Superior temporal gyrus (tissue), 1 donor: Measurements from ENCODE around the gene SEMA3B.
"Not testable (repeated sequence)": the region's sequence is repeated elsewhere in the genome, so short reads cannot be mapped to it uniquely, and the experiment has no call there.

Source experiments
- DNase-seq: peaks from one replicate; pipeline ENCODE4 v3.0.0-alpha.2; 2016; ENCODE audit errors: extremely low spot score

SEMA3B gene

DNA sequence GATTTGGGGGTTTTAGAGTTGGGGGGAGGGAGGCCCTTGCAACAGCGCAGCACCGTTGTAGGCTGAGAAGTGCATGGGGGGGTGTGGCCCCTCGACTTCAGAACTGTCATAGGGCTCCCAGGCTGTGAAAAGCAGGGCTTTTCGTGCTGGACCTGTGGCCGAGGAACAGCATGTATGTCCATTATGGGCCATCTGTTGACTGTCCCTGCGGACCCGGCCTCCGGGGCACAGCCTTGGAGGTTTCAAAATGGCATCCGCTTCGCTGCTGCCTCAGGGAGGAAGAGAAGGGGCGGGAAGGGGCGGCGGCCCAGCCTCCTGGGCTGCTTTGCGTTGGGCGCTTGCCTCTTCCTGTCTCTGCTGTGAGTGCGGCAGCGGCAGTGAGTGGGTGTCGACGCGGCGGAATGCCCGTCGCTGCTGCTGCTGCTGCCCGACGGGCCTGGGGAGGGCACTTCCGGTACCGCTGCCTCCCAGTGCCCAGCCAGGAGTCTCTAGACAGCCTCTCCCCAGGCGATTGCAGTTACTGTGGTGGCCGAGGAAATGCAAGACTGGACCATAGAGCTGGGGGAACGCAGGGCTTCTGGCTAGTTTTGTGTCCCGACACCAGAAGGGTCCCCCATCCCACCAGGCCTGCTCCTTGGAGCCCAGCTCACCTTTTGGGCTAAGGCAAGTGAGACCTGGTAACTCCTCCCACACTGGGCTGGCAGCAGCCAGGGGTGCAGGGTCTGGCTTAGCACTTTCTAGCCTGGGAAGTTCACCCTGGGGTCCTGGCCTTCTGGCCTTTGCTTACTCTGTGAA, 31.0 kb upstream of the SEMA3B start:
- DNase-seq: peak; percentile 65

DNA sequence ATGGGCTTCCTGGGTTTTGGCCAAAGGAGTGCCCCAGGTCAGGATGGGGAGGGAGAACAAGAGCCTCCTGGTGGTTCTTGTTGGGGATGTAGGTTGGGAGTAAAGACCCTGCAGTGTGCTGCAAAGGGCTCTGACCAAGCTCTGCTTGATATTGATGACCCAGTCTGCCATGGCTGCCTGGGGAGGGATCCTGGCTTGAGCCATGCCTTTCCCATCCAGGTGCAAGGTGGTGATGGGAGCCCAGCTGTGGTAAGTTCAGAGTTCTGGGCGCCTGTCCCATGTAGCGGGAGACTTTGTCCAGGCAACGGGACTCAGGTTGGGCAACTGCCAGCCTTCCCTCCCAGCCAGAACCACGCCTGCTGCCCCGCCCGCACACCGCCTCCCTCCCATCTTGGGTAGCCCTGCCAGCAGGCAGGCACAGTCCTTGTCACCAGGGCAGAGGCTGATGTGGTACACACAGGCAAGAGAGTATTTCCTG, 30.4 kb upstream of the SEMA3B start:
- peak; percentile 47 for DNase-seq

DNA sequence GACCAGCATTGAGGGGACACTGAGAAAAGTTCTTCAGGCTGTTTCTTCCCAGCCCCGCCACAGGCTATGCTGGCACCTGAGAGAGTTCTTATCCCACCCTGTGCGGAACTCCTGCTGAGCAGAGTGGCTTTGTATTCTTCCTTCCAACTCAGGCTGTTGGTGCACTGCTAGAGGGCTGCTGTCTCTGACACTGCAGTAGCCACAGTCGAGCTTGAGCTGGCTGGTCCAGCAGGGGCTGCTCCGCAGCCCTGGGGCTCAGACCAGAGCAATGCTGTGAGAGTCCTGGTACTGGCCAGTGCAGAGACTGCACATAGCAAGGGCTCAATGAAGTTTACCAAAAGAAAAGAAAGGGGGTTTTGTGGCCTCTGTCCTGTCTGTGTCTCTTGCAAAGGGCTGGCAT, 29.3 kb upstream of the SEMA3B start:
- no peak for DNase-seq

DNA sequence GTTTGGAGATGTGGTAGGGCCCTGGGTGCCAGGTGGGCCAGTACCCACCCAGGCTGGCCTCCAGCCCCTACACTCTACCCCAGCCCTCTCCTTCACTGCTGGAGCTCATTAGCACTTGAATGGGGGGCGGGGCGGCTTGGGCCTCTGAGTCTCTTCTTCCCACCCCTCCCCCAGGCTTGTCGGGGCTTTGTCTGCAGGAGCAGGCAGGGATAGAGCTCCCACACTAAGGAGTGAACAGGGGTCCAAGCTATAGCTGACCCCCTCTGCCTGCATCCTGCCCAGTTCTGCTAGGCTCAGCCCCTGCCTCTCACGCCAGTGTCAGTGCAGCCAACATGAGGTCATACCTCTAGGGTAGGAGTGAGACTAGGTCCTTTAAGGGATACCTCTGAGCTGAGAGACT, 27.8 kb upstream of the SEMA3B start:
- DNase-seq: no peak

DNA sequence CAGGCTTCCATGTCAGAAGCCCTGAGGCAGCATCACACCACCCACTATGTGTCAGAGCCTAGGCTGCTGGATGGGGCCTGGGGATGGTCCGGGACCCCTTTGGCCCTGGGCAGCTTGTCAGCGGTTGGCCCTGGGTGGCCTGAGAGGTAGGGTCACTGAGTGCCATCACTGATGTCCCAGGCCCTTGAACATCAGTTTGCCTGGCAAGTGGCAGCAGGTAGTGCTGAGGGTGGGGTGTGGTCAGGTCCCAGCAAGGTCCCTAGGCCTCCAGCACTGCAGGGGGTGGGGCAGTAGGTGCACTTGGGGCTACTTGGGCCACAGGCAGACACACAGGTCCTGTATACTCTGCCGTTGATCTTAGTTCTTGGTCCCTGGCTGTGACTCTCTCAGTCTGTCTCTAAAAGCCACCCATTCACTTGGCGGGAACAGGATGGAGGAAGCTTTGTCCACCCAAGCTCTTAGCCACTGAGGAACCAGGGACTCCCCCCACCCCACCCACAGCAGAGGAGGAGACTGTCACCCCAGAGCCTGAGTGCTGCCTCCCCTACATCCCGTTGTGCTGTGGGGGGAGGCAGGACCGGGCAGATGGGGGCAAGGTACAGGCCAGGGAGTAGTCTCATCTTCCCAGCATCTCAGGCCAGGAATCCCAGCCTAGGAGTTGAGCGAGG, 27.1 kb upstream of the SEMA3B start:
- DNase-seq: no peak

DNA sequence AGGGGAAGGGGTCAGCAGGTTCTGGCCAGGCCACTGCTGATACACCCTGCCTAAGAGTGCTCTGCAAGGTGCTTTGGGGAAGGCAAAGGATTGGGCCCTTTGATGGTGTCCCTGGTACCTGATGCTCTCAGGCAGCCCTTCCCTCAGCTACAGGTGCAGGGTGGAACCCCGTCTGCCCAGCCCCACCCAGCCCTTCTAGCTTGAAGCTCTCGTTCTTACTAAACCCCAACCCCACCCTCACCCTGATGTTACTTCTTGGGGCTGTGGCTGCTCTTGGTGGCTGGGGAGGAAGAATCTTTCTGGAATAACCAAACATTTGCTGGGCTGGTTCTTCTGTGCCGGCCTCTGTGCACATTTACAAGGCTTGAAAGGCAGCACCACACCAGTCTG, 26.6 kb upstream of the SEMA3B start:
- no peak for DNase-seq

DNA sequence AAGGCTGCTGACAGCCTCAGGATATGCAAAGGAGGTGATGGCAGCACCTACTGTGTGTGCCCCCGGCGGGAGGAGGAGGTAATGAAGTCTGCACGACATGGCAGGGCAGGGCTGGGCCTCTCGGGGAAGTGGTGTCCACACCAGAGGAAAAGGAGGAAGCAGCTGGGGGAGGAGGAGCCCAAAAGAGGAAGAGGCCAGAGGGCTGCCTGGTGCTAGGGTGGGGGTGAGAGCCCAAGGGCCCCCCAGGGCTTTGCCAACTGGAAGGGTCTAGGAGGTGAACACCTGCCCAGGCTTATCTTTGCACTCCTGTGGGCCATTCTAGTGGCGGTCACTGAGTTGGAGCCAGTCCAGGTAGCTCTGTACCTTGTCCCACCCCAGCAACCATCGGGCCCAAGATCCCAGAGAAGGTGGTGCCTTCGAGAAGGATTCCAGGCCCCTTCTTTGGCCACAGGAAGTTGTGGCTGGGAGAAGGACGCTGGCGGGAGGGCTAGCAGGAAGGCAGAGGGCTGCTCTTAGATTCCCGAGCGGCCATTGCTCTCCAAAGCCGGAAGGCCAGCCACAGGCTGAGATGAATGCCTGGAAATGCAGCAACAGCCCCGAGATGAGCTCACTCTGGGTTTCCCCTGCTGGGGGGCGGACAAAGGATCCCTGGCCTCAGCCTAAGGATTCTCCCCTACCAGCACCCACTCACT, 25.9 kb upstream of the SEMA3B start:
- DNase-seq: no peak

DNA sequence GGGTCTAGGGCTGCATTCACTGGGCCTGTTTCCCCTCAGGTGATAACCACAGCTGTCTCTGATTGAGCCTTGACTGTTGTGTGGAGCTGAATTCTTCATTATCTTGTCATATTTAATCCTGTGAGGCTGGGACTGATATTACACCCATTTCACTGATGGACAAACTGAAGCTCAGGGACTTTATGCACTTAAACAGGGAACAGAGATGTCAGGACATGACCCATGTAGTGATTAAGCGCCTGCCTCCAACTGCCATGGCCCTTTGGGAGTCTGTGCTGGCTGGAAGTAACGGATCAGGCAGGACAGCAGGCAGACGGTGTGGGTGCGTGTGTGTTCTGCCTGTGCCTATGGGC, 25.4 kb upstream of the SEMA3B start:
- no peak for DNase-seq

DNA sequence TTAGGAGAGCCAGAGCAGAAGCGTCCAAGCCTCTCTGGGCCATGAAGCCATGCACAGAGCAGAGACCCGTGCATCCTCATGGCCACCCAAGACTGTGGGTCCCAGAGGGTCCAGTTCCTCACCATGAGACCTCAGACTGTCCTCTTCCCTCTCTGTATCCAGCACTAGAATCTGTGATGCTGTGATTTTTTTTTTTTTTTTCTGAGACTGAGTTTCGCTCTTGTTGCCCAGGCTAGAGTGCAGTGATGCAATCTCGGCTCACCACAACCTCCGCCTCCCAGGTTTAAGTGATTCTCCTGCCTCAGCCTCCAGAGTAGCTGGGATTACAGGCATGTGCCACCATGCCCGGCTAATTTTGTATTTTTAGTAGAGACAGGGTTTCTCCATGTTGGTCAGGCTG, 24.1 kb upstream of the SEMA3B start:
- DNase-seq: not testable (repeated sequence)

DNA sequence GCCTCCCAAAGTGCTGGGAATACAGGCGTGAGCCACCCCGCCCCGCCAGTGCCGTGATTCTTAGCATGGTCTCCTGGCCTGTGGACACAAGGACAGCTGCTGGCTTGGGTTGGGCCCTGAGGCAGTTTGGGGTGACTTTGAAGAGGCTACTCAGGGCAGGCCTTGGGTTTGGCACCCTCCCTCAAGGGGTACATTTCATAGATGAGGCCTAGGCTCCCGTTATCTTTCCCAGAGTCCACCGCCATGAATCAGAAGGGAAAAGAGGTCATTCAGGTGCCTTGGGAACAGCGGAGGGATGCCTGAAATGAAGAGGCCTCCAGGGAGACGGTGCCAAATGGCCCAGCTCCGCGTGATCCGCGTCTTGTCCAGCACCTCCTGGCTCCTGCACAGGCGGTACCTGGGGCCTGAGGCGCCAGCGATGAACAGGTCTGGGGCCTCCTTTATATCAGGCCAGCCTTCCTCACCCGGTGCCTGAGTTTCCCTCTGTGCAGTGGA, 23.6 kb upstream of the SEMA3B start:
- no peak for DNase-seq

DNA sequence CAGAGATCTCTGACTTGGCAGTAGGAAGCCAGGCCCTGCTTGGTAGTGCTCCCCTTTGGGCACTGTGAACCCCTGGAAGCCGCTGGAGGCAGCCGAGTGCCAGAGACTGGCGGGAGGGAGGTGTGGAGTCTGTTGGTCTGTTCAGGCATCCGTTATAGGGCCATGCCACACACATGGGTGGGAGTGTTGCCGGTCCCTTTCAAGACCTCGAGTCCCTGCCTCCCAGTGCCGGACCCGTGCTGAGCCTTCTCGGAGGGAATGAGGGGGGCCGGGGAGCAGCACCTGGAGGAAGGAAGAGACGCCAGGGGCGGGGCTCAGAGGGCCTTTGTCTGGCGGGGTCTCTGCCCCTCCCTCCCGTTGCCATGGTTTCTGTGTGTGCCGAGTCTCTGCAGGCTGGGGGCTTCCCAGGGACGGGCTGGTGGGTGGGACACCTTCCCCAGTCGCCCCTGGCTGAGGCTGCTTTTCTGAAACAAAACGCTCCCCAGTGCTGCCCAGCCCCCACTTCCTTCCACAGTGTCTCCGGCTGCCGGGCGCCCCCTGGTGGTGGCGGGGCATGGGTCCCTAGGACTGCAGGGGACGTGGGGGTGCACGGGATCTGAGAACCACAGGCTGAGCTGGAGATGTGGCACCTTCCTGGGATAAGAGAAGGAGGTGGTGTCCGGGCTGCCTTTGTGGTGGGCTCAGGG, 23.0 kb upstream of the SEMA3B start:
- peak; percentile 88 for DNase-seq

DNA sequence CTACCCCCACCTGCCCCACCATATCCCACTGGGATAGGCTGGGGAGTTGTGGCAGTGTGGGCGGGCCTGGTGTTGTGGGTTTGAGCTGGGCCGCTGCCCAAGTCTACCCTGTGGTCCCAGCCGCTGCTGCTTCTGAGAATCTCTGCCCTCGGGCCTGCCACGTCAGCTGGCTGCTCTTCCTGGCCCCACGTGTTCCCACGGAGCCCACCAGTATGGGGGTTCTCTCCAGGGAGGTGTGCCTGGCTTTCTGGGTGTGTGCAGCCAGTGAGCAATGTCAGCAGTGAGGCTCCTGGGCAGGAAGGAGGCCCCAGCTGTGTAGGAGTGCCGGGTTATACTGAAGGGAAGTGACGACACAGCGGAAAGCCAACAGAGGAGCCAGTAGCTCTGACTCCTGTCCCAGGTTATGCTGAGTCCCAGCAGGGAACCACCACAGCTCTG, 22.4 kb upstream of the SEMA3B start:
- DNase-seq: no peak

DNA sequence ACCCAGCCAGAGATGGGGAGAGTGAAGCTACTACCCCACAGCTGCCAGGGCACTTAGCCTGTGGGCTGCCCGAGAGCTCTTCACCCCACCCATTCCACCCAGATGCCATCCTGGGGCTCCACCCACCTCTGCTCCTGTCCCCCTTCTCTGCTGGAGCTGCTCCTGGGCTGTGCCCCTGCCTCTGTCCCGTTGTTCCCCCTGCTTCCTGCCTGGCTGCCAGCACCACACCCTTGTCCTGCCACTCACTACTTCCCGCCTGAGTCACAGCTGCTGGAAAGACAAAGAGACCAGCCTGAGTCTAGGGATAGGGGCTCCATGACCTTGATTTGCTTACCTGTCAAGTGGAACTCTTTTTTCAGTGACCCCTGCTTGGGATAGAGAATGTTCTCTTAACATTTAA, 20.6 kb upstream of the SEMA3B start:
- DNase-seq: no peak

DNA sequence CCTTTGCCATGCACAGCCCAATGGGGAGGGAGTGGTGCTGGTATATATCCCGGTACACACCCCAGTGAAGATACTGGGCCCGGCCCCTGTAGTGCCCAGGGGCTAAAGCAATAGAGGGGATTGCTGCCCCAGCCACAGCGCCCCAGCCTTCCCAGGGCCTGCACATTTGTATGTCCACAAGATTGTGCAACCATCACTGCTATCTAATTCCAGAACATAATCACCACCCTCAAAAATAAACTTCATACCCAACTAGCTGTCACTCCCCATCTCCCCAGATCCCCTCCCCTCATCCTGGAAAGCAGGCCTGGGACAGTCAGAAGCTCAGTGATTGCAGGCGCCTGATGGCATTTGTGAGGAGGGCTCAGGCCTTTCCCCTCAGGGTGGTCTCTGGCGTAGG, 19.5 kb upstream of the SEMA3B start:
- DNase-seq: no peak

DNA sequence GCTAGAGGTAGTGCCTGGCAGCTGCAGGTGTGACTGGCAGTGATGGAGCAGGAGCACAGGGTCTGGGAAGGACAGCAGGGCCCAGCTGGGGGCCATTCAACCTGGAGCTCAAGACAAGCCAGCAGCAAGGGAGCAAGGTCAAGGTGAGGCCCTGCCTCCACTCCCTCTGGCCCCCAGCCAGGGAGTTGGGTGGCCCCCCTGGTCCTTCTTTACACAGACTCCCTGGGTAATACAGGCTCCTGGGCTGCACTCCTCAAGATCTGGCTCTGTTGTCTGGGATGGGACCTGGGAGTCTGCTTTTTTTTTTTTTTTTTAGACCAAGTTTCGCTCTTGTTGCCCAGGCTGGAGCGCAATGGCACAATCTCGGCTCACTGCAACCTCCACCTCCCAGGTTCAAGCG, 18.4 kb upstream of the SEMA3B start:
- no peak for DNase-seq

DNA sequence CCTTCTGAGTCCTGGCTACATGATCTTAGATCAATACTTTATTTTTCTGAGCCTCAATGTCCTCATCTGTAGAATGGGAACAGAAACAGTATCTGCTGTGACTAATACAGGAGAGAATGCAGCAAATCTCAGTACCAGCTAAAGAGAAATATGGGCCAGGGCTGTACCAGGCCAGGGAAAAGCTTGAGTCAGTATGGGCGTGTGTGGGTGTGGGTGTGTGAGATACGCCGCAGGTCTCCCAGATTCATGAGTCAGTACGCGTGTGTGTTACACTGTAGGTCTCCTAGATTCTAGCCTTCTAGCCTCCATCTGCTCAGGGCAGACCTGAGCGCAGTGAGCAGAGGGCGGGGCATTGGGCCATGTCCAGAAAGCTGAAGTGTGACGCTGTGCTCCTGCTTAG, 17.7 kb upstream of the SEMA3B start:
- DNase-seq: no peak

DNA sequence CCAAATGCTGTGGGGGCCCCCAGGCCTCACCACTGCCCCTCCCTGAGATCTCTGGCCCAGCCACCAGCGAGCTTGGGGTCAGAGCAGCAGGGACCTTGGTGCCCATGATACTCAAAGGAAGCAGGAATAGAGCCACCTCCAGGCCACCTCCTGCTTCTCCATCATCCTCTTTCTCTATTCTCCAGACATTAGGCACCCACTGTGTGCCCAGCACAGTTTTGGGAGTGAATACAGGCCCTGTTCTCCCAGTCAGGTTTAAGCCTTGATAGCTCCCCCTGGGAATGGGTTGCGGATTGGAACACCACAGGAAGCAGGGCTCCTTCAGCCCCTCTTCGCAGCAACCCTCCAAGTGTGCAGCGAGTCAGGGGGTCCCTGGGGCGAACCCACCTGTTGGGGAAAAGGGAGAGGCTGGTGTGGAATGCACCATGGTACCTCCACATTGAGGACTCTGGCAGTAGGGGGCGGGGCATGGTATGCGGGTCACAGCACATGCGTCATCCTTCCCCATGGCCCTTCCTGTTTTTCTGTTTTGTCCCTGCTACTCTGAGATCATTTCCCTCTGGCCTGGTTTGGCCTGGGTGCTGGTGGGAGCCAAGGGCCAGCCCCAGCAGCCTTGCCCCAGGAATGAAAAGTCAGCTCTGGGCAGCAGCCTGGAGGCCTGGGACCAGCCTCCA, 14.2 kb upstream of the SEMA3B start:
- DNase-seq: peak; percentile 5

DNA sequence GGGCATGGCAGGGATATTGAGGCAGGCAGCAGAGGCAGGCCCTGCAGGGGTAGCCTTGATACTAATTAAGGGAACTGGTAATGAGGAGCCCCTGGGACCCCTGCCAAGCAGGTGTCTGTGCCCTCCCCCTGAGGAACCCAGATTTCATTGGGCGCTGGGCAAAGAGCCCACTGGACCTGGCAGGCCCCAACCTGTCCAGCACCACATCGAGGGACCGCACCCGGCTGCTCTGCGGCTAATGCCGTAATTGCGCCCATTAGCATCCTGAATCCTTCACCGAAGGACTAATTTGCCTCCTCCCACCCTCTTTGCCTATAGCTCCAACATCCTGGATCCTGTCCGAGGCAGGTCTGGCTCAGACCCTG, 13.7 kb upstream of the SEMA3B start:
- DNase-seq: no peak

DNA sequence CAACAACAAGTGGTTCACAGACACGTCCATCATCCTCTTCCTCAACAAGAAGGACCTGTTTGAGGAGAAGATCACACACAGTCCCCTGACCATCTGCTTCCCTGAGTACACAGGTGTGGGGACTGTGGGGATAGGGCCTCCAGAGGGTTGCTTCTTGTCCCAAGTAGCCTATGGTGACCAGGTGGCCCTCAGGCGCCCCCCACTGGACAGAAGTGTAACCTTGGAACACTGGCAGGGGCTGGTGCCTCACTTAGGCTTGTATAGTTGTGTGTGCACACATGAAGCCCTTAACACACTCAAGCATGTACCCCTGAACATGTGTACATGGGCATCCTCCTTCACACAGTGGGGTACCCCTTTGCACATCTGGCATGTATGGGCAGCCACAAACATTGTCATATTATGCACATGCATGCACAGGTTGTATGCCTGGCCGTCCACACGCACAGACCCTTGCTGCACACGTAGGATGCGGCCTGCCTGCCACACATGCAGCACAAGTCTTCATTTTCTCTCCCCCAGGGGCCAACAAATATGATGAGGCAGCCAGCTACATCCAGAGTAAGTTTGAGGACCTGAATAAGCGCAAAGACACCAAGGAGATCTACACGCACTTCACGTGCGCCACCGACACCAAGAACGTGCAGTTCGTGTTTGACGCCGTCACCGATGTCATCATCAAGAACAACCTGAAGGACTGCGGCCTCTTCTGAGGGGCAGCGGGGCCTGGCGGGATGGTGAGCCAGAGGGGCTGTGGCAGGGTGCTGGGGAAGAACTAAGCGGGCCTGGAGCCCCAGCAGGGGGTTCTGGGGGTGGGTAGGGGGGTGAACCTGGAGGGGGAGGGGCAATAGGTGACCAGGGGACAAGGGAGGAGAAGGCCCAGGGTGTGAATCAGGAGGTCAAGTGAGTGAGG, 11.7 kb upstream of the SEMA3B start:
- DNase-seq: no peak

DNA sequence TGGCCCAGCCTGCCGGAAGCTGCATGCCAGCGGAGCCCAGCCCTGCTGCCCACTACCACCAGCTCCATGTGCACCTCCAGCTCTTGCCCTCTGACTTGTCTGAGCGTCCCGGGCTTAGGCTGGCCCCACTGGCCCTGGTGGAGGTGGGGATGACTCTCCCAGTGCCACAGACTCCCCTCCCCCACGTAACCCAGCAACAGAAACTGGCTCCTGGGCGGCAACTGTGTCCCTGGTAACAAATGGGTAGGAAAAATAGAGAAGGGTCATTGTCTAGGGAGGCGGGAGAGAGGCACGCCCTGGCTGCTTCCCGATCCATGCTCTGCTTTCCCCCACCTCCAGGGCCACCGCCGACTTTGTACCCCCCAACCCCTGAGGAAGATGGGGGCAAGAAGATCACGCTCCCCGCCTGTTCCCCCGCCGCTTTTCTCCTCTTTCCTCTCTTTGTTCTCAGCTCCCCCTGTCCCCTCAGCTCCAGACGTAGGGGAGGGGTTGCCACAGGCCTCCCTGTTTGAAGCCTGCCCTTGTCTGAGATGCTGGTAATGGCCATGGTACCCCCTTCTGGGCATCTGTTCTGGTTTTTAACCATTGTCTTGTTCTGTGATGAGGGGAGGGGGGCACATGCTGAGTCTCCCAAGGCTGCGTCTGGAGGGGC, 10.8 kb upstream of the SEMA3B start:
- DNase-seq: no peak
